HPDE6-E6E7 (cell line): ENCODE results near the gene ADD1.

Source experiments
- DNase-seq: peaks from one replicate; pipeline ENCODE4 v3.0.0; 2011; ENCODE audit warnings: missing footprints; ENCODE audit errors: extremely low spot score

ADD1 gene

GRCh38 chr4:2805712-2806389 lies 37.8 kb upstream of the ADD1 start:
- no peak for DNase-seq

- no peak for DNase-seq
Observed at GRCh38 chr4:2806390-2807355, 37.0 kb upstream of the ADD1 start.

GRCh38 chr4:2807571-2807970 lies 36.1 kb upstream of the ADD1 start:
- no peak for DNase-seq

GRCh38 chr4:2808001-2808400 lies 35.6 kb upstream of the ADD1 start:
- no peak for DNase-seq

GRCh38 chr4:2809610-2810180 lies 33.9 kb upstream of the ADD1 start:
- DNase-seq, result no peak

GRCh38 chr4:2810388-2810787 lies 33.3 kb upstream of the ADD1 start:
- no peak for DNase-seq

GRCh38 chr4:2811830-2812611 lies 31.6 kb upstream of the ADD1 start:
- DNase-seq, result no peak

GRCh38 chr4:2812612-2813354 lies 30.9 kb upstream of the ADD1 start:
- DNase-seq, result no peak

- DNase-seq, result no peak
Observed at GRCh38 chr4:2813446-2814405, 29.9 kb upstream of the ADD1 start.

- DNase-seq, result no peak
Observed at GRCh38 chr4:2814627-2815270, 28.9 kb upstream of the ADD1 start.

GRCh38 chr4:2816401-2816954 lies 27.2 kb upstream of the ADD1 start:
- no peak for DNase-seq

- DNase-seq, result no peak
Observed at GRCh38 chr4:2817137-2817536, 26.5 kb upstream of the ADD1 start.

- no peak for DNase-seq
Observed at GRCh38 chr4:2817701-2818350, 25.8 kb upstream of the ADD1 start.

GRCh38 chr4:2818351-2818939 lies 25.2 kb upstream of the ADD1 start:
- no peak for DNase-seq

- DNase-seq, result no peak
Observed at GRCh38 chr4:2819244-2820215, 24.1 kb upstream of the ADD1 start.

GRCh38 chr4:2820216-2820982 lies 23.2 kb upstream of the ADD1 start:
- no peak for DNase-seq
